GM06990 (cell line): ENCODE results near the gene CDK18.

Experiments
- DNase-seq: peaks from one replicate; pipeline ENCODE4 v3.0.0-alpha.2; 2011; ENCODE audit not compliant: insufficient read length; ENCODE audit errors: extremely low read depth
- H3K27me3 ChIP-seq: replicated peaks from 2 replicates; pipeline ENCODE4 v1.6.0; 2011; ENCODE audit warnings: low read length; ENCODE audit not compliant: control insufficient read depth, insufficient read depth
- H3K36me3 ChIP-seq: 2 replicates; pipeline ENCODE4 v1.5.1; 2011; ENCODE audit warnings: low read length; ENCODE audit not compliant: control insufficient read depth, insufficient read depth
- H3K4me3 ChIP-seq: replicated peaks from 2 replicates; pipeline ENCODE4 v1.5.1; 2011; ENCODE audit warnings: low read depth, mild to moderate bottlenecking, control low read depth, low read length
- TF ChIP-seq, protein P1 (sequence below): IDR thresholded peaks from 2 replicates; pipeline ENCODE4 v1.5.1; 2011; ENCODE audit warnings: low read length, control low read depth, mild to moderate bottlenecking, inconsistent platforms; ENCODE audit not compliant: insufficient read depth, poor library complexity, severe bottlenecking

Gene CDK18

DNA sequence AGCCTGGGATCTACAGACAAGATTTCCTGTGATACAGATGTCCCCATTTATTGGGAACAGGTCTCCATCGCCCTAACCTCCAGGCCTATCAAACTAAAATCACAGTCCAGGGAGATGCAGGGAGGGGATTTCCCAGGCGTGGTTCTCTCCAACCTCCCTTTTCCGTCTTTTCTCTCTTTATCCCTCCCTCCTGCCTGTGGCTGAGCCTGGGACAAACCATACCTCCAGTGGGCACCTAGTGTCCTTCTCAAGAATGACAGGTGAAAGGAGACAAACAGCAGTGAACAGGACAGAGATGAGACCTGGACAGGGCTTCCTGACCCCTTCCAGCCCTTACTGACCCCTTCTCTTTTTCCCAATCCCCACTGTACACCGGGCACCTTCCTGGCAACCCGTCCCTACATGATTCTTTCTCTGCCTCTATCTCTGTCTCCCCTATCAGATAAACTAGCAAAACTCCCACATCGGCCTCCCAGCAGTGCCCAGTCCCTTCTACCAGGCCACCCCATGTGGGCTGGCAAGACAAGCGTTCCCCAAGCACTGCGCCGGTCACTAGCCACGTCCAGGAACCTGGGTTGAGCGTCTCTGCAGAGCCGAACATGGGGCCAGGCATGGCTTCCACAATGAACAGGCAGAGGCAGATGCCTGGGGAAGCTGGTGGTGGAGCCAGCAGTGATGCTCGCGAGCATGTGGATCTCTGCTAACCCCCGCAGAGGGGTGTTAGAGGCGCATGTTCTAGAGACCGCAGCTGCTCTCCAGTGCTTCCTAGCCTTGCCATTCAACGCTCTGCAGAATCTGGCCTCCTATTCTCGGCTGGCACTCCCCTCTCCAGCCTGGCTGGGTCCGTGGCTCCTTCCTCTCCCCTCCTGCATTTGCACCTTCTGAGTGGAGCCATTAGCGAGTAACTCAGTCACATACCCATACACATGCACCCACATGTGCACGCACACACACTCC lies 72.6 kb downstream of the CDK18 start:
- peaks cover 5% of the 10 kb centered on the region for H3K27me3 ChIP-seq
- TF ChIP-seq, protein P1, sequence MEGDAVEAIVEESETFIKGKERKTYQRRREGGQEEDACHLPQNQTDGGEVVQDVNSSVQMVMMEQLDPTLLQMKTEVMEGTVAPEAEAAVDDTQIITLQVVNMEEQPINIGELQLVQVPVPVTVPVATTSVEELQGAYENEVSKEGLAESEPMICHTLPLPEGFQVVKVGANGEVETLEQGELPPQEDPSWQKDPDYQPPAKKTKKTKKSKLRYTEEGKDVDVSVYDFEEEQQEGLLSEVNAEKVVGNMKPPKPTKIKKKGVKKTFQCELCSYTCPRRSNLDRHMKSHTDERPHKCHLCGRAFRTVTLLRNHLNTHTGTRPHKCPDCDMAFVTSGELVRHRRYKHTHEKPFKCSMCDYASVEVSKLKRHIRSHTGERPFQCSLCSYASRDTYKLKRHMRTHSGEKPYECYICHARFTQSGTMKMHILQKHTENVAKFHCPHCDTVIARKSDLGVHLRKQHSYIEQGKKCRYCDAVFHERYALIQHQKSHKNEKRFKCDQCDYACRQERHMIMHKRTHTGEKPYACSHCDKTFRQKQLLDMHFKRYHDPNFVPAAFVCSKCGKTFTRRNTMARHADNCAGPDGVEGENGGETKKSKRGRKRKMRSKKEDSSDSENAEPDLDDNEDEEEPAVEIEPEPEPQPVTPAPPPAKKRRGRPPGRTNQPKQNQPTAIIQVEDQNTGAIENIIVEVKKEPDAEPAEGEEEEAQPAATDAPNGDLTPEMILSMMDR = no peak
- no peak overlapping the region for H3K4me3 ChIP-seq
- H3K36me3 ChIP-seq = no peaks in the 10 kb centered on the region
- DNase-seq = no peak

DNA sequence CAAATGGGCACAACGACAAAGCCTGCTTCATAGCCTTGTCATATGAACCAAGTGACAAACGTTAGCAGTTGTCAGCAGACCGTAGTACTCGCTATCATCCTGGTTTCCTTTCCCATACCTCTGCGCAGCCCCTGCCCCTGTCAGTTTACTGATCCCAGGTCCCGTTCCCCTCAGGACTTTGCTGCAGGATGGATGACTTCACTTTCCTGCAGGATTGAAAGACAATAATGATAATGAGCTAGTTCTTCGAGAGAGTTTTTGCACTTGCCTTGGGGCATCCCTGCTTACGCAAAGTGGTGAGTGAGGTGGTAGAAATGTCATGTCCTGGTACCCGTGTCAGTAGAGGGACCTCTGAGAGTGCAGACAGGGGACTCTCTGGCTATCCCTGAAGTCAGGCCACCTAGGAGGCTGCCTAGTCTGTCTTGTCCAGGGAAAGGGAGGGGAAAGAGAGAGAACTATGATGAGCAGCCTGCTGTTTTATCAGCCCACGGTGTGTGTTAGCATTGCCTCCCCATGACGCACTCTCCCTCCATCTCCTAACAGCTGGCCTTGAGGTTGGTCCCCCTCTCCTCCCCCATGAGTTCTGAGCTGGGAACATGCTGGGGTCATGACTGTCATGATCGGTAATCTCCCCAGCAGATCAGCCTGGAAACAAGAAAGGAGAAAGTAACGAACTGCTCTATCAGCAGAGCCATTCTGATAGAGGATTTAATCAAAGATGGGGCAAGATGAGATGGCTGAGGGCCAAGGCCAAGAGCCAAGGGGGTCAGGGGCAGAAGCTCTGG lies 73.6 kb downstream of the CDK18 start:
- TF ChIP-seq, protein P1 = no peak
- DNase-seq = no peak
- H3K36me3 ChIP-seq = no peaks in the 10 kb centered on the region
- H3K27me3 ChIP-seq = peaks cover 5% of the 10 kb centered on the region
- H3K4me3 ChIP-seq = no peak overlapping the region

DNA sequence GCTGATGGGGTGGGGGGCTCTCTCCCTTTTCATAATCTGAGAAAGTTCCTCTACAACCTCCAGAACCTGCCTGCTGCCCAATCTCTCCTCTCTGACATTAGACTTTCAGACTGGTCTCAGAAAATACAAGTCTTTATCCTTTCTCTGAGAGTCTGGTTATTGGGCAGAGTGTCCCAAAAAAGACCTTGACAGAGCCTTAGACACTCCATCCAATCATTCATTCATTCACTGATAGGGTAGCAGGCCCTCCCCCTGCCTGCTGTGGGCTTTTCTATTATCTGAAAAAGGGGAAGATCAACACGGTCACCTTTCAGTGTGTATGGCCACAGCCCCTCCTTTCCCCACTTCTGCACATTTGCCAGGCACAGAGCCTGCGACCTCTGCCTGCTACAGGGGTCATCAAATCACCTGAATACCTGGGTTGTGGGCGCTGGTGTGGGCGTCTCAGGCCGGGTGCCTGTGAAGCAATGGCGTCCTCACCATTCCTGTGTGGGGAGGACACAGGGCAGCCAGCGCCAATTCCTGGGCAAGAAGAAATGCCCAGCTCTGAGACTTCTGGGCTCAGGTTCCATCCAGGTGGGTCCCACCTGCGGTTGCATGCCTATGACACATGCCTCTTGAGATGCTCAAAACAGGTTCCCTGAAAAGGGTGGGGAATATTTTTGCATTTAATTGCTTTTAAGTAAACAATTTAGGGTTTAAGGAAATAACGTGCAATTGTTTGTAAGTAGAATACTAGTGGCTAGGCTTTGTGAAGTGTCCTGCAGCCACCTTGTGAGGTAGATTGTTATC lies 74.5 kb downstream of the CDK18 start:
- Histone ChIP-seq H3K27me3 (peaks cover 5% of the 10 kb centered on the region), H3K36me3 (no peaks in the 10 kb centered on the region), H3K4me3 (no peak overlapping the region)
- DNase-seq = no peak
- TF ChIP-seq, protein P1 = no peak

DNA sequence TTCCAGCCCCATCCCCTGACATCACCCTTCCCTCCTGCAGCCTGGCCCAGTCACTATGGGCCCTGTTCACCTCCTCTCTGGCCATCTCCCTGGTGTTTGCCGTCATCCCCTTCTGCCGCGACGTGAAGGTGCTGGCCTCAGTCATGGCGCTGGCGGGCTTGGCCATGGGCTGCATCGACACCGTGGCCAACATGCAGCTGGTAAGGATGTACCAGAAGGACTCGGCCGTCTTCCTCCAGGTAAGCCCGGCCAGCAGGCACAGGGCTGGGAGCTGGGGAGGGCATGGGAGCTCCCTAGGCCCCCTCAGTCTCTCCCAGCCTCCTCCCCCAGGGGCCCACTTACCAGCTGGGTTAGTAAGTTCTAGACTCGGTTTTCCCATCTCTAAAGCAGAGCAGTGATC lies 75.2 kb downstream of the CDK18 start:
- no peak for DNase-seq
- TF ChIP-seq, protein P1 = no peak
- peaks cover 5% of the 10 kb centered on the region for H3K27me3 ChIP-seq
- H3K4me3 ChIP-seq = no peak overlapping the region
- no peaks in the 10 kb centered on the region for H3K36me3 ChIP-seq

DNA sequence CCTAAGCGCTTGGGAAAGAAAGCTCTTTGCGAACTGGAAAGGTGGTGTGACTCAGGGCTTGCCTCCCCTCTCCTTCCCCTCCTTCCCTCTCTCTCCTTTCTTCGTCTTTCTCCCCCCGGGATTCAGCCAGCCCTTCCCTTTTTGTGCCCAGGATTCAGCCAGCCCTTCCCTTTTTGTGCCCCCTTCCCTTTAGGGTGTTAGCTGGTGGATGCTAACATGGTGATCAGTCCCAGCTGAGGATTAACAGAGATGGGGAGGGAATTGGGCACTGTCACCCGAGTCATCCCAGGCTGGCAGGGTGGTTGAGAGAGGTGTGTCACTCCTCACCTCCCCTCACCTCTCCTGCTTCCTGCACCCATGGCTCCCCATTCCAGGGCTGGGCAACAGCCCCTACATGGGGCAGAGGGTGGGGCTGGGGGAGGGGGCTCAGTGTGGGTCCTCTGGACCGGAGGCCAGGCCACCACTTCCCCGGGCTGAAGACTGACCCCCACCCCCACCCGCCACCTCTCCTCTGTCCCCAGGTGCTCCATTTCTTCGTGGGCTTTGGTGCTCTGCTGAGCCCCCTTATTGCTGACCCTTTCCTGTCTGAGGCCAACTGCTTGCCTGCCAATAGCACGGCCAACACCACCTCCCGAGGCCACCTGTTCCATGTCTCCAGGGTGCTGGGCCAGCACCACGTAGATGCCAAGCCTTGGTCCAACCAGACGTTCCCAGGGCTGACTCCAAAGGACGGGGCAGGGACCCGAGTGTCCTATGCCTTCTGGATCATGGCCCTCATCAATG lies 75.9 kb downstream of the CDK18 start:
- TF ChIP-seq, protein P1 = no peak
- H3K27me3 ChIP-seq = peaks cover 5% of the 10 kb centered on the region

More for the DNA sequence above, 75.9 kb downstream of the CDK18 start:
- no peak for DNase-seq
- H3K4me3 ChIP-seq = no peak overlapping the region
- no peaks in the 10 kb centered on the region for H3K36me3 ChIP-seq
